Heart left ventricle (tissue), 16 donors: ENCODE results near the gene PLEKHG4. TPM values are rescaled to one million over a fixed set of nuclear protein-coding genes. Genes with fewer than 3 reads are reported as not detected.

Source experiments
- ATAC-seq, 4 donors: fragments of 200-7000 bp; cut with Tn5 transposase; one replicate each; pipeline ENCODE4 v1.9.1; 2020 to 2022; ENCODE audit warnings: moderate library complexity in 4 of 4, mild to moderate bottlenecking in 3 of 4, moderate number of reproducible peaks in 1 of 4
- DNase-seq, 5 donors: peaks; one replicate each; pipeline ENCODE4 v3.0.0-alpha.2; 2020
- H3K27ac ChIP-seq, 12 donors: fragments of 200-600 bp; sonication (generic) in 4 of 12; one replicate each; pipeline versions ENCODE4 v1.5.0 to v1.8.0; 2016 to 2022; ENCODE audit warnings: mild to moderate bottlenecking in 2 of 12
- H3K27me3 ChIP-seq, 9 donors: fragments of 200-600 bp; sonication (generic) in 2 of 9; one replicate each; pipeline versions ENCODE4 v1.5.1 to v1.8.0; 2016 to 2022; ENCODE audit warnings: mild to moderate bottlenecking in 3 of 9
- H3K36me3 ChIP-seq, 9 donors: fragments of 200-600 bp; sonication (generic) in 2 of 9; one replicate each; pipeline versions ENCODE4 v1.5.0 to v1.8.0; 2018 to 2022; ENCODE audit warnings: mild to moderate bottlenecking in 2 of 9
- H3K4me1 ChIP-seq, 12 donors: fragments of 200-600 bp; sonication (generic) in 4 of 12; one replicate each; pipeline versions ENCODE4 v1.5.0 to v1.8.0; 2016 to 2022; ENCODE audit warnings: mild to moderate bottlenecking in 3 of 12
- H3K4me3 ChIP-seq, 12 donors: fragments of 200-600 bp; sonication (generic) in 4 of 12; one replicate each; pipeline versions ENCODE4 v1.5.0 to v1.8.0; 2017 to 2022; ENCODE audit warnings: mild to moderate bottlenecking in 9 of 12, moderate library complexity in 4 of 12
- H3K9me3 ChIP-seq, 12 donors: fragments of 200-600 bp; sonication (generic) in 4 of 12; one replicate each; pipeline versions ENCODE4 v1.5.0 to v1.8.0; 2016 to 2022; ENCODE audit warnings: mild to moderate bottlenecking in 1 of 12
- CTCF ChIP-seq, 12 donors: fragments of 200-600 bp; sonication (generic) in 4 of 12; IDR thresholded peaks; one replicate each; pipeline versions ENCODE4 v1.5.0 to v1.8.0; 2018 to 2022; ENCODE audit warnings: antibody characterized with exemption in 12 of 12, mild to moderate bottlenecking in 5 of 12
- POLR2A ChIP-seq, 2 donors: fragments of 450-650 bp; IDR thresholded peaks; one replicate each; pipeline ENCODE4 v1.6.1; 2017; ENCODE audit warnings: antibody characterized with exemption in 2 of 2, mild to moderate bottlenecking in 2 of 2, moderate library complexity in 2 of 2
- WGBS, 4 donors: extraction: QIAGEN DNeasy Blood & Tissue Kit in 2 of 4; methylation state at CpG; one replicate each; pipeline versions ENCODE4 v1.1.5 to v1.1.7; 2013 to 2018; 5-methylcytosine and 5-hydroxymethylcytosine counted together
- intact Hi-C, 10 donors: fragments of 100-400 bp; cut with DNase I; formaldehyde crosslinking; loops; one replicate each; pipeline versions ENCODE4 v1.11.1 to v1.14.2; 2022
- polyA plus RNA-seq, 2 donors: library from polyadenylated mRNA; stranded (reverse); fragments of 200-250 nt; gene quantifications; one replicate each; pipeline ENCODE4 v1.2.3, GENCODE V29; 2013
- total RNA-seq, 9 donors: library from RNA; depleted of rRNA in 2 of 9; stranded (reverse); fragments of >200 nt in 2 of 9; fragmentation: NEBNext Ultra II Directional in 3 of 9; extraction: Animal tissue kit (Norgen Biotek cat#: 25700) in 3 of 9; gene quantifications; one replicate each; pipeline versions ENCODE4 v1.1.0 to v1.2.4, GENCODE V29; 2016 to 2023
- donor health status: ischemic (EF 13 %, LVEDD 7.1; RV severe dilation, severe dysfunction).
- donor health status: healthy with polysubstance abuse.
- donor health status: DM: no; HTN: yes; CAD: no.
- donor health status: DM: no; HTN: no; CAD: no.
- donor health status: ischemic (EF 25% LVEDD 6.9; RV normal size, moderate dysfunction).
- donor health status: ischemic (EF 25% LVEDD 5.7; RV mildly dilated, moderate dysfunction).
- donor health status: healthy.
- donor health status: DM: yes; HTN: yes; CAD: no.
- donor health status: ischemic (EF 35%, LVEDD 5.7; RV mildly dilated, moderate dysfunction).
- donor health status: nonischemic (EF 11% LVEDD 7.7; RV severe dilation, severe dysfunction).
- donor health status: DM: yes; HTN: yes; CAD: no.
- donor health status: PGD.
- donor health status: ischemic (EF 29% LVEDD 5.4; RV normal size, mild dysfunction).
- donor health status: nonischemic (EF 23%, LVEDD 6.1; RV moderate dilation, normal function).

Gene PLEKHG4
- total and polyA plus RNA-seq, 11 donors: 0.44 to 4.0 (median 1.2) TPM

DNA sequence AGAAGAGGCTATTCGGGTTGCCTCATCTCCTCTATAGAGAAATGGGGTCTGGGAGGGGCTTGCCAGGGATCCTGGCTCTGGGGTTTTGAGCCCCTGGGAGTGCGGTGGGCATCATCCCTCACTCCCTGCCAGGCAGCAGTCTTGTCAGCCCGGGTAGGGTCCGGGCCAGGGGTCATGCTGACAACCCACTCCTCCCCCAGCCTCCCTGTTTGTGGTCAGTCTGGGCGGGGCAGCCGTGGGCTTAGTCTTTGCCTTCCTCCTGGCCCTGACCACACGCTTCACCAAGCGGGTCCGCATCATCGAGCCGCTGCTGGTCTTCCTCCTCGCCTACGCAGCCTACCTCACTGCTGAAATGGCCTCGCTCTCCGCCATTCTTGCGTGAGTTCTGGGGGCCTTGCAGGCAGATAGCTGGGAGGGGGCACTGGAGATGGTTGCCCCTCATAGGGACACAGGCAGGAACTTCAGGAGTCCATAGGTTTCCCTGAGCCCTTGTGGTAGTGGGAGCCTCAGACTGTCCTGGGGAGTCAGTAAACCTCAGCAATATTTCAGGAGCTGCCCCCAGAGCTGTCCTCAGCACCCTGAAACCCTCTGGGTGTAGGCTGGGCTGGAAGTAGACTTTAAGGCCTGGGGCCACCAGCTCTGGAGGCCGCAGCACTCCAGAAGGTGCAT lies 23.6 kb upstream of the PLEKHG4 start:
- Histone ChIP-seq H3K4me1 (peaks cover 0 to 2% (median 0%) of the 10 kb centered on the region in 12 donors), H3K9me3 (no peaks in the 10 kb centered on the region), H3K36me3 (no peaks in the 10 kb centered on the region), H3K27me3 (no peaks in the 10 kb centered on the region), H3K4me3 (no peak overlapping the region), H3K27ac (no peak overlapping the region)
- DNase-seq (peak in 1 of 5 donors; percentile 17), ATAC-seq (no peak)
- intact Hi-C loops: no loop called here
- 92 to 95% (median 94%) methylated on average over 14 to 17 of the region's 17 CpGs for WGBS, 4 donors
- TF ChIP-seq CTCF (IDR thresholded peaks at IDR 0.05) (no peak), POLR2A (IDR thresholded peaks at IDR 0.05) (no peak)

DNA sequence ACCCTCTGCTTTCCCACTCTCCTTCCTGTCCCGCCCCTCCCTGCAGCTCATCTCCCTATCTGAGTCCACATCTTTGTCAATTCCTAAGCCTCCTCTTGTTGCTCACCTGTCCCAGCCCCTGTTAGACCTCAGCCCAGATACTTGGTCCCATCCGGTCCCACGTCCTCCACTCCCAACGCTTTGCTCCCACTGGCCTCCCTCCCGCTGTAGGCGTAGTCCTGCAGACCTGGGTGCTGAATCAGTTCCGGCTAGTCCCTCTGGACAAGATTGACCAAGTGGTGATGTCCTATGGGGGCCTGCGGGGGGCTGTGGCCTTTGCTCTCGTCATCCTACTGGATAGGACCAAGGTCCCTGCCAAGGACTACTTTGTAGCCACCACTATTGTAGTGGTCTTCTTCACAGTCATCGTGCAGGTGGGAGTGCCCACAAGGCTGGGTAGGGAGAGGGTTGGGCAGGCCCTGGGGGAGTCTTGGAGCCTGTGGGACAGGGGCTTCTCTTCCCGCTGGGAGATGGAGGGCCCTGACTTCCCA lies 22.6 kb upstream of the PLEKHG4 start:
- TF ChIP-seq CTCF (IDR thresholded peaks at IDR 0.05): no peak
- no peak for TF ChIP-seq POLR2A (IDR thresholded peaks at IDR 0.05)
- WGBS, 4 donors: 91 to 97% (median 94%) methylated on average over 10 to 11 of the region's 11 CpGs
- H3K27me3 ChIP-seq: no peaks in the 10 kb centered on the region

DNA sequence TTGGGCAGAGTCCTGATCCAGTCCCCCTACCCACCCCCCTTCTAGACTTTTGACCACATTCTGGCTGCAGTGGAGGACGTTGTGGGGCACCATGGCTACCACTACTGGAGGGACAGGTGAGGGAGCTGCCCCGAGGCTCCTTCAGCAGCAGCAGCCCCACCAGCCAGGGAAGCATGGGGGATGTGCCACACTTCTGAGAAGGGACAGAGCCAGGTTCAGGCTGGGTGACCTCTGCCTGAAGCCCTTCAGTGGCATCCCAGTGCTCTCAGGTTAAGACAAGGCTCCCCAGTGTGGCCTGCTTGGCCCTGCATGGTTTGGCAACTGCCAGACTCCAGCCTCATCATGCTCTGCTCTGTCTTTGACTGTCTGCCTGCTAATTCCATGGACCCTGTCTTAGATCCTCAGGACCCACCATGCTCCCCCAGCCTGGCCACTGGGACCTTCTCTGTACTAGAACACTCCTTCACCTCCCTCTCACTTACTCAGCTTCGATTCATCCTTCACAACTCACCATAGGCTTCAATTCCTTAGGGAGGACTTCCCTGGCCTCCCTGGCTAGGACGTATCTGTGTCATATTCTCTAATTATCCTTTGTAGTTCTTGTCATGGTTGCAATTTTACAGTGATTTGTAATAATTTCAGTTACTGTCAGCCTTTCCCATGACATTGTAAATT lies 21.7 kb upstream of the PLEKHG4 start:
- intact Hi-C loops: no loop called here
- ATAC-seq: no peak
- H3K36me3 ChIP-seq: no peaks in the 10 kb centered on the region
- no peaks in the 10 kb centered on the region for H3K27me3 ChIP-seq
- H3K4me3 ChIP-seq: no peak overlapping the region
- H3K27ac ChIP-seq: no peak overlapping the region
- TF ChIP-seq POLR2A (IDR thresholded peaks at IDR 0.05) (no peak), CTCF (IDR thresholded peaks at IDR 0.05) (no peak)
- DNase-seq: peak in 3 of 5 donors; percentile 2 to 28 (median 8)
- no peaks in the 10 kb centered on the region for H3K9me3 ChIP-seq
- WGBS, 4 donors: 82 to 88% (median 85%) methylated on average over 4 of the region's 4 CpGs
- peaks cover 0 to 5% (median 2%) of the 10 kb centered on the region in 12 donors for H3K4me1 ChIP-seq

More for the DNA sequence above, 22.6 kb upstream of the PLEKHG4 start:
- Histone ChIP-seq H3K4me1 (peaks cover 0 to 5% (median 2%) of the 10 kb centered on the region in 12 donors), H3K27ac (no peak overlapping the region), H3K4me3 (no peak overlapping the region), H3K9me3 (no peaks in the 10 kb centered on the region), H3K36me3 (no peaks in the 10 kb centered on the region)
- peak in 1 of 5 donors; percentile 20 for DNase-seq
- no peak for ATAC-seq
- intact Hi-C loops: no loop called here

- TF ChIP-seq POLR2A (IDR thresholded peaks at IDR 0.05) (no peak), CTCF (IDR thresholded peaks at IDR 0.05) (no peak)
- H3K27ac ChIP-seq: no peak overlapping the region
- H3K9me3 ChIP-seq: no peaks in the 10 kb centered on the region
- H3K4me3 ChIP-seq: no peak overlapping the region
- ATAC-seq: no peak
- WGBS, 4 donors: 80 to 88% (median 86%) methylated on average over 5 to 11 of the region's 11 CpGs
- intact Hi-C loops: no loop called here
- DNase-seq: peak in 2 of 5 donors; percentile 16 to 20
- no peaks in the 10 kb centered on the region for H3K27me3 ChIP-seq
- no peaks in the 10 kb centered on the region for H3K36me3 ChIP-seq
- peaks cover 0 to 5% (median 2%) of the 10 kb centered on the region in 12 donors for H3K4me1 ChIP-seq
Observed at GRCh38 chr16:67258161-67258835, 21.0 kb upstream of the PLEKHG4 start.
